Measurements from ENCODE around the gene IRAK1. TPM values are rescaled to one million over a fixed set of nuclear protein-coding genes. Genes with fewer than 3 reads are reported as not detected.

IRAK1 gene
- total RNA-seq, 2 donors from 2014 or later: 51.6 to 105 TPM

- Histone ChIP-seq H3K9me3 (no peaks in the 10 kb centered on the region), H3K36me3 (replicated peaks in 1 of 2; ENCODE audit: insufficient read depth in 1 of 2, low read depth in 2 of 2) (no peaks in the 10 kb centered on the region), H3K27me3 (no peaks in the 10 kb centered on the region), H3K4me1 (peaks cover 6% of the 10 kb centered on the region), H3K4me3 (no peak overlapping the region), H3K27ac (no peak overlapping the region)
- intact Hi-C loops (cut with DNase I): no loop called here
- WGBS, 2 donors: 97 to 100% methylated on average over 3 of the region's 3 CpGs
- TF ChIP-seq POLR2A (IDR thresholded peaks at IDR 0.05) (no peak), CTCF (IDR thresholded peaks at IDR 0.05) (no peak)
- ATAC-seq (no peak), DNase-seq (no peak)
These were observed 28.6 kb downstream of the IRAK1 start for GRCh38 chrX:153991013-153991580.

GRCh38 chrX:153989973-153990655, 29.6 kb downstream of the IRAK1 start:
- H3K4me1 ChIP-seq: peaks cover 14% of the 10 kb centered on the region
- H3K9me3 ChIP-seq: no peaks in the 10 kb centered on the region
- H3K27ac ChIP-seq: no peak overlapping the region
- no peak for DNase-seq
- no peaks in the 10 kb centered on the region for H3K36me3 ChIP-seq (replicated peaks in 1 of 2; ENCODE audit: insufficient read depth in 1 of 2, low read depth in 2 of 2)
- intact Hi-C loops (cut with DNase I): no loop called here
- TF ChIP-seq CTCF (IDR thresholded peaks at IDR 0.05) (no peak), POLR2A (IDR thresholded peaks at IDR 0.05) (no peak)
- WGBS, 2 donors: 90 to 100% methylated on average over 3 to 14 of the region's 14 CpGs
- ATAC-seq: no peak
- no peaks in the 10 kb centered on the region for H3K27me3 ChIP-seq
- no peak overlapping the region for H3K4me3 ChIP-seq

- H3K27ac ChIP-seq: no peak overlapping the region
- intact Hi-C loops (cut with DNase I): no loop called here
- DNase-seq (no peak), ATAC-seq (no peak)
- H3K4me1 ChIP-seq: peaks cover 26% of the 10 kb centered on the region
- no peak for TF ChIP-seq POLR2A (IDR thresholded peaks at IDR 0.05)
- no peak for TF ChIP-seq CTCF (IDR thresholded peaks at IDR 0.05)
- 88% methylated on average over 11 to 12 of the region's 12 CpGs for WGBS, 2 donors
- no peaks in the 10 kb centered on the region for H3K9me3 ChIP-seq
- H3K27me3 ChIP-seq: no peaks in the 10 kb centered on the region
- no peaks in the 10 kb centered on the region for H3K36me3 ChIP-seq (replicated peaks in 1 of 2; ENCODE audit: insufficient read depth in 1 of 2, low read depth in 2 of 2)
- no peak overlapping the region for H3K4me3 ChIP-seq
These were observed 31.2 kb downstream of the IRAK1 start for GRCh38 chrX:153988493-153988892.

- Histone ChIP-seq H3K9me3 (no peaks in the 10 kb centered on the region), H3K36me3 (replicated peaks in 1 of 2; ENCODE audit: insufficient read depth in 1 of 2, low read depth in 2 of 2) (no peaks in the 10 kb centered on the region), H3K27ac (peak overlapping the region; percentile 46 to 83 (median 72)), H3K4me1 (peaks cover 35% of the 10 kb centered on the region), H3K27me3 (no peaks in the 10 kb centered on the region), H3K4me3 (no peak overlapping the region)
- no peak for TF ChIP-seq POLR2A (IDR thresholded peaks at IDR 0.05)
- no peak for TF ChIP-seq CTCF (IDR thresholded peaks at IDR 0.05)
- DNase-seq (peak in 3 of 4 donors; percentile 39 to 53 (median 50)), ATAC-seq (no peak)
- WGBS, 2 donors: 51 to 89% methylated on average over 4 to 16 of the region's 20 CpGs
- intact Hi-C loops (cut with DNase I): no loop called here
These were observed 35.1 kb downstream of the IRAK1 start for GRCh38 chrX:153984351-153985178.

Data from body of pancreas (tissue), 4 donors.